ENCODE results near the gene WDR38.
A peak's percentile ranks its signal among the peaks of the same experiment; 100 is the strongest.

Gene WDR38

GRCh38 chr9:124859803-124860581 is 6.7 kb downstream of the WDR38 start:
- DNase-seq: no peak

GRCh38 chr9:124860582-124861341 is 7.5 kb downstream of the WDR38 start:
- no peak for DNase-seq

- DNase-seq: peak; percentile 93
Observed at GRCh38 chr9:124861342-124862229, 8.3 kb downstream of the WDR38 start, which contains the start of the genes ARPC5L and RPL35. ARPC5L (plus strand) TSS chr9:124862130; CDS start chr9:124869291, 7,161 bp downstream. RPL35 (minus strand) TSS chr9:124861957; CDS start chr9:124861912, 45 bp downstream.

- DNase-seq: no peak
Observed at GRCh38 chr9:124863371-124863871, 10.2 kb downstream of the WDR38 start.

- DNase-seq: peak; percentile 90
Observed at GRCh38 chr9:124868511-124869465, 15.5 kb downstream of the WDR38 start.

GRCh38 chr9:124869466-124869985 is 16.3 kb downstream of the WDR38 start:
- no peak for DNase-seq

- peak; percentile 78 for DNase-seq
Observed at GRCh38 chr9:124869986-124870560, 16.8 kb downstream of the WDR38 start.

GRCh38 chr9:124870723-124871122 is 17.5 kb downstream of the WDR38 start:
- no peak for DNase-seq

- no peak for DNase-seq
Observed at GRCh38 chr9:124871156-124871561, 17.9 kb downstream of the WDR38 start.

- peak; percentile 47 for DNase-seq
Observed at GRCh38 chr9:124873664-124874063, 20.4 kb downstream of the WDR38 start.

- DNase-seq: no peak
Observed at GRCh38 chr9:124875501-124875900, 22.2 kb downstream of the WDR38 start.

- DNase-seq: no peak
Observed at GRCh38 chr9:124877021-124877782, 23.9 kb downstream of the WDR38 start.

- DNase-seq: no peak
Observed at GRCh38 chr9:124878021-124878420, 24.8 kb downstream of the WDR38 start.

- no peak for DNase-seq
Observed at GRCh38 chr9:124878518-124878917, 25.3 kb downstream of the WDR38 start.

- no peak for DNase-seq
Observed at GRCh38 chr9:124879226-124879625, 26.0 kb downstream of the WDR38 start.

- no peak for DNase-seq
Observed at GRCh38 chr9:124880501-124880900, 27.2 kb downstream of the WDR38 start.

- DNase-seq: no peak
Observed at GRCh38 chr9:124881138-124881743, 28.0 kb downstream of the WDR38 start.

GRCh38 chr9:124882231-124882630 is 29.0 kb downstream of the WDR38 start:
- DNase-seq: no peak

GRCh38 chr9:124884376-124884775 is 31.1 kb downstream of the WDR38 start:
- DNase-seq: no peak

GRCh38 chr9:124885551-124885950 is 32.3 kb downstream of the WDR38 start:
- no peak for DNase-seq
